Stimulated activated CD8-positive, alpha-beta memory T cell treated with anti-CD3 and anti-CD28 coated beads, Interleukin-12 subunit alpha, Interleukin-12 subunit beta, amount 100 ng/mL, for 24 hours (primary cell): ENCODE data around the gene SOX2.

ENCODE experiments used
- DNase-seq: peaks from one replicate; pipeline ENCODE4 v3.0.0-alpha.2; 2020; ENCODE audit errors: extremely low read depth

Gene SOX2

GRCh38 chr3:181704421-181705085, 7.2 kb upstream of the SOX2 start:
- no peak for DNase-seq

DNA sequence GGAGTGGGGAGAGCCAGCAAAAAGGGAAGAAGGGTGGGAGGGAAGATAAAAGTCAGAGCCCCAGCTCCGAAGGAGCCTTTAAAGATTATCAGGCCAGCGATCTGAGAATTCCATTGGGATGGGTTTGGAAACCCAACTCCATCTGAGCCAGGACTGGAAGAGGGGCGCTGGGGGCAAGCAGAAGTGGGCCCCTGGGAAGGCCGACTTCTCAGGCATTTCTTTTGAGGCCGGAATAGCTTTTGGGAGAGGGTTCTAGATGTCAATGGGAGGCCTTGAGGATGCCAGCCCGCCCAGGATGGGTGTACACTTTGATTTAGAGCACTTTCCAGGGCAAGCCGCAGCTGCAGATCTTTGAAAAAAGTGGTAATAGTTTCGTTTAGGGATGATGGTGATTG, 6.6 kb upstream of the SOX2 start:
- DNase-seq: no peak

DNA sequence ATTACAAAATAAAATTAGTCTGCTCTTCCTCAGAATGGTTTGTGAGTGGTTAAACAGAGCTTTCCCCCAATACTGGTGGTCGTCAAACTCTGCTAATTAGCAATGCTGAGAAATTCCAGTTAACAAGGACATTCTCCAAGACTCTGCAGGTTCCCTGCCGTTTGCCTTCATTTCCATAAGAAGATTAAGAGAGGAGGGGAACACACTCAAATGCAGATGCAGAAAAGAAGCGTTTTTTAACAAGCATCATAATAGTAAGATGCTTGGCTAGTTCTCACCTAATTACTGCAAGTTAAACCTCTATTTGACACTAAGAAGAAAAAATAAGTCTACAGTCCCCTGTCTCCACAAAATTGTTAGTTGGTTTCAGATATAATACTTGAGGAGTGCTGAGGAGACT, 3.7 kb upstream of the SOX2 start:
- no peak for DNase-seq

DNA sequence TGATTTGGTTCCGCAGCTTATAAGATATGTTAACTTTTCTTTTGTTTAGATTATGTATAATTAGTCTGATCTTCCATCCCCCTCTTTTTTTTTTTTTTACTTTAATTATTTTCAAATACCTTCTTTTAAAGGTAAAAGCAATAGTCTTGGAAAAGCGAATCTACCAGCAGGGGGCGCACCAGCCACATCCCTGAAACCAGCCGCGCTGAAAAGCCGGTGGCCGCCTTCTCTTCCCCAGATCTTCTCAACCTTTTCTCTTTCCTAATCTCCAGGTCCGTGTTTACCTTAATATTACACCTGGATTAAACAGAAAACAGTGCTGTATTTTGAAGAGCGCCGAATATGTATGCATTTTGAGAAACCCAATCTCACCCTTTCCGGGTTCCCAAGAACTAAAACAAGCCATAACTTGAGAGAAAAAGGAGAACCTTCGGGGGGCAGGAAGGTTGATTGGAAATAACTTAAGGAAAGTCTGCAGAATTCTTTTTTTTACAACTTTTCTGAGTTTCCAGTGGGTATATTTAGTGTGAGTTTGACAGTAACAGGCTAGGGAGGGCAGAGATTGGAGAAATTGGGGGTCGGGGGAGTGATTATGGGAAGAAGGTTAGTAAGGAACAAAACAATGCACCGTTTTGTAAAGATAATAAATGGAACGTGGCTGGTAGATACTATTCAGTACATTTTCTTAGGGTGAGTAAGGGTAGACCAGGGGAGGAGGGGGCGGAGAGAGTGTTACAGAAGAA, 2.0 kb upstream of the SOX2 start:
- DNase-seq: peak; percentile 35

DNA sequence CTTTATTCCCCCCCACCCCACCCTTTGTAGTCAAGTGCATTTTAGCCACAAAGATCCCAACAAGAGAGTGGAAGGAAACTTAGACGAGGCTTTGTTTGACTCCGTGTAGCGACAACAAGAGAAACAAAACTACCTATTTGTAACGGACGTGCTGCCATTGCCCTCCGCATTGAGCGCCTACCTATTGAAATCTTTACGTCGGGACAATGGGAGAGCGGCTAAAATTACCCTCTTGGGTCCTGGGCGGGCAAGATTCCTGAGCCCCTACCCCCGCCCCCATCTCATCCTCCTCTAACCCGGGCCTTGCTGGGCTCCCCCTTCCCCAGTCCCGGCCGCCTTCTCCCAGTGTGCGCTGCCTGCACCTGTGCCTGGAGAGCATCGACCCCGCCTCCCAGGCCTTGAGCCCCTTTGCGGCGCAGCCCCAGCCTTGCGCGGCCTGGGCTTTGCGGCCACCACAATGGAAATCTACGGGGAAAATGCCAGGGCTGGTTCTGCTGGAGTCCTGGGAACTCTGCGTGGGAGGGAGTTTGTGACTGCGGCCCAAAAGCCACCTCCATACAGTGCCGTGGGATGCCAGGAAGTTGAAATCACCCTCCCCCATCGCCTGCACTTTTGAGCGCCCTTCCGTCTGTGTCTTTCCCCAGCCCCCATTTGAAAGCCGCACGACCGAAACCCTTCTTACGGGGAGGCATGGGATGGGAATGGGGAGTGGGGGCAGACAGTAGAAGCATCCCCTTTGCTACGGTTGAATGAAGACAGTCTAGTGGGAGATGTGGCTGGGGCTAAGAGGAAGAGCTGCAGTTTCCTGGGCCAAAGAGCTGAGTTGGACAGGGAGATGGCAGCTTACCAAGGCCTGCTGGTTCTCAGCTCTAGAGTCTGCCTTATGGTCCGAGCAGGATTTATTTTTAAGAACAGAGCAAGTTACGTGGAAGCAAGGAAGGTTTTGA, 1.1 kb upstream of the SOX2 start:
- DNase-seq: no peak

- DNase-seq: no peak
These were observed 464 bp downstream of the SOX2 start for GRCh38 chr3:181712226-181712552.

DNA sequence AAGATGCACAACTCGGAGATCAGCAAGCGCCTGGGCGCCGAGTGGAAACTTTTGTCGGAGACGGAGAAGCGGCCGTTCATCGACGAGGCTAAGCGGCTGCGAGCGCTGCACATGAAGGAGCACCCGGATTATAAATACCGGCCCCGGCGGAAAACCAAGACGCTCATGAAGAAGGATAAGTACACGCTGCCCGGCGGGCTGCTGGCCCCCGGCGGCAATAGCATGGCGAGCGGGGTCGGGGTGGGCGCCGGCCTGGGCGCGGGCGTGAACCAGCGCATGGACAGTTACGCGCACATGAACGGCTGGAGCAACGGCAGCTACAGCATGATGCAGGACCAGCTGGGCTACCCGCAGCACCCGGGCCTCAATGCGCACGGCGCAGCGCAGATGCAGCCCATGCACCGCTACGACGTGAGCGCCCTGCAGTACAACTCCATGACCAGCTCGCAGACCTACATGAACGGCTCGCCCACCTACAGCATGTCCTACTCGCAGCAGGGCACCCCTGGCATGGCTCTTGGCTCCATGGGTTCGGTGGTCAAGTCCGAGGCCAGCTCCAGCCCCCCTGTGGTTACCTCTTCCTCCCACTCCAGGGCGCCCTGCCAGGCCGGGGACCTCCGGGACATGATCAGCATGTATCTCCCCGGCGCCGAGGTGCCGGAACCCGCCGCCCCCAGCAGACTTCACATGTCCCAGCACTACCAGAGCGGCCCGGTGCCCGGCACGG, 991 bp downstream of the SOX2 start:
- DNase-seq: no peak

DNA sequence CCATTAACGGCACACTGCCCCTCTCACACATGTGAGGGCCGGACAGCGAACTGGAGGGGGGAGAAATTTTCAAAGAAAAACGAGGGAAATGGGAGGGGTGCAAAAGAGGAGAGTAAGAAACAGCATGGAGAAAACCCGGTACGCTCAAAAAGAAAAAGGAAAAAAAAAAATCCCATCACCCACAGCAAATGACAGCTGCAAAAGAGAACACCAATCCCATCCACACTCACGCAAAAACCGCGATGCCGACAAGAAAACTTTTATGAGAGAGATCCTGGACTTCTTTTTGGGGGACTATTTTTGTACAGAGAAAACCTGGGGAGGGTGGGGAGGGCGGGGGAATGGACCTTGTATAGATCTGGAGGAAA, 1.5 kb downstream of the SOX2 start:
- DNase-seq: no peak

- DNase-seq: no peak
These were observed 2.2 kb downstream of the SOX2 start for GRCh38 chr3:181713676-181714612.

DNA sequence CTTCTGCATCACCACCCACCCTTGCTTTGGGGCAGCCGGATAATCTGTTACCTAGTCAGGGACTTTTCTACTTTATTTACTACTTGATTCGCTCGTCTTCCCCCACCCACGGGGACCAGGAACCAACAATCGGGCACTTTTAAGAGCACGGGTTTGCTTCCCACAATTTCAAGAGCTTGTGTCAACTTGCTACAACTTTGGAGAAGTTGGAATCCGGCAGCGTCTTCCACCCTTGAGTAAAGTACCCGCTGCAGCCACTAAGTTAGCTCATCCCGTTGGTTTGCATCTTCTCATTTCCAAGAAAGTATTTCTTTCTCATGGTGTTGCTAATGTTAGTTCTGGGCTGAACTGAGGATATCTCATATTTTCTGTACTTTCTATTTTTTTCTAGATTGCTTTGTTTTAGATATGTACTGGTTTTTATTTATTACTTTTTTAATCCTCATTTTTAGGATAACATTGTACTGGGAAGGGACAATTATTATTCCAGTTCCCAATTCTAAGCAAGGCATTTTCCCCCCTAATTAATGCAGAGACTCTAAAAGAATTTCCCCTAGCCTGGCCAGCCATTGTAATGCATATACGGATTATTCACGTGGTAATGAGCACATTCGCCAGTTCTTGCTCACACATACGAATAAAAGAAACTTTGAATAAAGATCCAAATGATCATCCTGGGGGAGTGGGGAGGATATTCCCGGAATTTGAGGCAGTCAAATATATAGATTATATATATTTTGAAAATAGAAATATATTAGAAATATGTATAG, 4.0 kb downstream of the SOX2 start:
- no peak for DNase-seq

DNA sequence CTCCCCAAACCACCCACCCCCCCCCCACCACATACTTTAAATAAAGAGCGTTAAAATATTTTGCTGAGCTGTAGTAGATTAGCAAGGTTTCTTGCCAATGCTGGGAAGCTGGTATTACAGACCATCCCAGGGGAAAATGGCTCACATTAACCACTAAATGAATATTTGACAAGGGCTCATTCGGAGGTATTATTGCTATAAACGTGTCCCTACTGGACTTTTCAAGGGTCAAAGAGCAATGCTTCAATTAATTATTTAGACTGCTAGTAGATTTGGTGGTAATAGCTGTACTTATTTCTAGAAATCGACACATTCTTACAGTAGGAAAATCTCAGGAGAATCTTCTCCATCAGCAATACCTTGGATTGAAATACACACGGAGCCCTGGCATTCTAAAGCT, 5.2 kb downstream of the SOX2 start:
- DNase-seq: no peak

DNA sequence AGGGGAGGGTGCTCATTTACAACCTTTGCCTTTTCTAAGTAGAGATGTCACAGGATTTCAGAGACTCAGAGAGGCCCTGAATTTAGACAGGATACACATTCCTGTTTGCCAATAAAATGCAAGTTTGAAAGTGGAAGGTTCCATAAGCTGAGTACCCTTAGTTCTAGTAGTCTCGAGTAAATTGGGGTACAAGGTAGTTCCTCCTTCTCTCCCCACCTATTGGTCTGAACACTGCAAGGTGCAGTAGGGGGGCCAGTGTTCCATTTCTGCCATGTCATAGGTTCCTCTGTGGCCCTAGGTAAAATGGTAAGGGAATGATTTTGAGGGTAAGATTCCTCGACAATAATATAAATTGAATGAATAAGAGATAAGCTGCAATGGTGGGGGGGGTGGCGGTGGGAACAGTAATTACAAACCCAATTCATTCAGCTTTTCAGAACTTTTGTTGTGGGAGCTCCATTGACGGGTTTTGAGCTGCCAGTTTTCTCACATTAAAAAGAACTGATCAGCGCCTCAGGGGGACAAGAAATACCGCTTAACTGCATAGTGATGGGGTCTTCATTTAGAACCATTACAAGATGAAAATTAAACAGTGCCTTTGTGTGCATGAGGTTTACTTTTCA, 5.9 kb downstream of the SOX2 start:
- no peak for DNase-seq

DNA sequence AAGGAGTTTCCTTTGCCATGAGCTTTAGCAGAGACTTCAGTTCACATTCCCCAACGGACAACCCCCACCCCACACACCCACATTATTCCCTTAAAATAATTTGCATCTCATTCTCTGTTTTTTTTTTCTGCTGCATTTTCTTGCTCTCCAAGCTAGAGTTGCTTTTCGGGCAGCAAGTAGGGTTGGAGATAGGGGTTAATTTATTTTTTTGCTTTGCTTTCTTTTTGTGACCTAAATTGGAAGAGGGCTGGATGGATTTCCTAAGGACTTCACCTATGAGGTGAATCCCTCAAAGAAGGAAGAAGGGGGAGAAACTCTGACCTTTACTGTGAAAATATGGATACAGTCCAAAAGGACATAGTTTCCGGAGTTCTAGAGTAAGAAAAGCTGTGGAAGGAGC, 6.6 kb downstream of the SOX2 start:
- no peak for DNase-seq

DNA sequence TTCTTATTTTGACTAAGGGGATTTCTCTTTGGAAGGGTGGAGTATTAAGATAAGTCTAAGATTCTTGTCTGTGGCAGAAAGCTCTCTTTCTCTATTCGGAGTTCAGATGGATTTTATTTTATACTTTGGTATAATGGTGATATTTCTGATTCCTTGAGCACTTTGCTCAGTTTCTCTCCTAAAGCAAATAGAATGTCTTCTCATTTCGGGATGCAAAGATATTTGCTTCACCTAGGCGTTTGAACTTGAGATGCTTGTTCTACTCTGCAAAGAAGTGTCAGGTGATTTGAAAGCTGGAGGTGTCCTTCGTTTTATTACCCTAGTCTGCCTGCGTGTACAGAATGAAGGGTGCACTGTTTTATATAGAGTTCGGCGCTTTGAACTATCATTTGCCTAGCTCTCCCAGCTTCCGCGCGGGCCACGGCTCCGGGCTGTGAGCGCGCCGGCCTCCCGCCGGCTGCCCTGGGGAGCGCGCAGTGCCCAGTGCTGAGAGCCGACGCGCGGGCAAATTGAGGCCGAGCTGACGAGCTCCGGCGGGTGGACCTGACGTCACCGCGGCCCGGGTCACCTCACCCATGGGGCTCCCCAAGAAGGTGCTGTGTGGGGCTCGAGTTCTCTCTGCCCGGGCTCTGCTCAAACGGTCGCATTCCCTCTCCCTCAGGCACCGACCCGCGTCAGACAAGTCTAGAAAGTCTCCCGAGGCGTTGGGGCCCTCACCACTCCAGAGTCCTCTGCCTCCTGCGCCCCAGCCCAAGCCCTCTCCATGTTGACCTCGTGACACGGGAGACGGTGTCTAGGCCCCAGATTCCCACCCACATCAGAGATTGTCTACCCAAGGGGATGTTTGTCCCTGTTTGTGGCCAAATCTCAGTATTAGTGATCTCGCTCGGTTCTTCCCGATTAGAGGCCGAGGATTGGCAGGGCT, 7.5 kb downstream of the SOX2 start:
- DNase-seq: no peak

- no peak for DNase-seq
These were observed 8.4 kb downstream of the SOX2 start for GRCh38 chr3:181719991-181720680.

DNA sequence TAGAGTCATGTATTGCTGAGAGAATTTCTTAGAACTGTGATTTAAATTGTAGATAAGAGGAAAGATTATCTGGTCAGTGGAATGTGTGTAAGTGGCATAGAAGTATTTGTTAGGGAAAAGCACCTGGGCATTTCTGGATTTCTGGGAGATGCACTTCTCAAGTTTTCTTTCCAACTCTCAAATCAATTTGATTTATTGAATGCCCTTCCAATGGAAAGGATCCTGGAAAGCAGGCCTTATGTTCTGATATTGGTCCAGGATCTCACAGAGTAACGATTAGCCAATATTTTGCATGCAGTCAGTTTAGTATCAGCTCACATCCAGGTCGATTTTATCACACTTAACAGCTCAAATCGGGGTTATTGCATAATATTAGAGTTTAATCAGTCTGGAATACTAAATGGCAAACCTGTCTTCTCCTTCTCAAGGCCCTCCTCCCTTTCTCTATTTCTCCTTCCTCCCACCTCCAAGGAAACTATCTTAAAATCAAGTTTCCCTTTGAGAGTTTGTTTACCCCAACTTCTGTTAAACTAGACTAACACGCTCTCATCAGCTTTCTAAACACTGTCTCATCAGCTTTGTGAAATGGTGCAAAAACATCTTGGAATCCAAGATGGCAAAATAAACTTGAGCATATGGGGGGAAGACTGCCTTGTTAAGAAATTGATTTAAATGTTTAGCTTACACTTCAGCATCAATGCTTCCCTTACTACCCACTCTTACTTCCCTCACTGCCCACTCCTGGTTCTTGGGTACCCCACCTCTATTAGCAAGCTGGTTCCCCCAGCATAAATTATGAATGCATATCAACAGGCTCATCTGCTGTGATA, 9.5 kb downstream of the SOX2 start:
- DNase-seq: no peak

GRCh38 chr3:181722156-181722555, 10.4 kb downstream of the SOX2 start:
- DNase-seq: no peak
